B cell (primary cell): ENCODE results near the gene SS18L1. TPM values are rescaled to one million over a fixed set of nuclear protein-coding genes. Genes with fewer than 3 reads are reported as not detected.

Source experiments
- ATAC-seq: fragments of 200-7000 bp; cut with Tn5 transposase; one replicate; pipeline ENCODE4 v1.10.0; 2021; ENCODE audit warnings: low read depth, mild to moderate bottlenecking, moderate number of reproducible peaks, moderate library complexity
- CTCF ChIA-PET: fragments of 350-600 bp; sonication (Branson Sonifier 250); formaldehyde crosslinking; loops from one replicate; lab custom pipeline; 2021; ENCODE audit warnings: antibody characterized with exemption, inconsistent platforms; lab: Charles Lee
- POLR2A ChIA-PET: fragments of 350-600 bp; sonication (Branson Sonifier 250); formaldehyde crosslinking; loops from one replicate; lab custom pipeline; 2021; ENCODE audit warnings: antibody characterized with exemption; lab: Charles Lee
- DNase-seq: peaks from one replicate; pipeline ENCODE4 v3.0.0; 2013
- H2AFZ ChIP-seq: 2 replicates; pipeline ENCODE4 v1.6.1; 2012; ENCODE audit warnings: mild to moderate bottlenecking, low read depth, low read length; ENCODE audit not compliant: insufficient read depth, poor library complexity, severe bottlenecking
- H3K27ac ChIP-seq, 2 donors: 1 replicate in 1 of 2; 2 replicates in 1 of 2; pipeline ENCODE4 v1.5.1; 2012 to 2013; ENCODE audit warnings: low read length in 2 of 2, mild to moderate bottlenecking in 2 of 2, moderate library complexity in 1 of 2
- H3K27me3 ChIP-seq, 4 experiments: fragments of 200-600 bp in 1 of 4; sonication (generic) in 1 of 4; replicated peaks in 1 of 4; 1 replicate in 2 of 4; 2 replicates in 2 of 4; pipeline versions ENCODE4 v1.6.1 to v1.7.0; 2013 to 2016; ENCODE audit warnings: low read length in 3 of 4, mild to moderate bottlenecking in 2 of 4, mixed read lengths in 1 of 4, moderate library complexity in 1 of 4; ENCODE audit not compliant: insufficient read depth in 4 of 4, control insufficient read depth in 3 of 4; ENCODE audit errors: control extremely low read depth in 1 of 4
- H3K36me3 ChIP-seq, 2 experiments: replicated peaks in 1 of 2; 1 replicate in 1 of 2; 2 replicates in 1 of 2; pipeline versions ENCODE4 v1.6.1 to v1.7.1; 2013; ENCODE audit warnings: low read length in 1 of 2; ENCODE audit not compliant: insufficient read depth in 2 of 2, control insufficient read depth in 1 of 2; ENCODE audit errors: control extremely low read depth in 1 of 2, extremely low read depth in 1 of 2
- H3K4me1 ChIP-seq, 2 donors: fragments of 200-600 bp in 1 of 2; sonication (generic) in 1 of 2; 1 replicate in 1 of 2; 2 replicates in 1 of 2; pipeline versions ENCODE4 v1.5.1 to v1.6.1; 2013 to 2017; ENCODE audit warnings: low read length in 2 of 2; ENCODE audit not compliant: control insufficient read depth in 2 of 2, insufficient read depth in 2 of 2
- H3K4me2 ChIP-seq: replicated peaks from 2 replicates; pipeline ENCODE3; 2012; ENCODE audit warnings: mild to moderate bottlenecking, low read depth, low read length; ENCODE audit not compliant: poor library complexity, severe bottlenecking
- H3K4me3 ChIP-seq, 5 experiments: fragments of 200-600 bp in 1 of 5; sonication (generic) in 1 of 5; 1 replicate in 3 of 5; 2 replicates in 2 of 5; pipeline versions ENCODE4 v1.5.1 to v1.7.0; 2011 to 2016; ENCODE audit warnings: low read length in 4 of 5, mild to moderate bottlenecking in 4 of 5, low read depth in 2 of 5, control low read depth in 1 of 5, moderate library complexity in 1 of 5; ENCODE audit not compliant: insufficient read depth in 1 of 5; ENCODE audit errors: control extremely low read depth in 1 of 5, extremely low read depth in 1 of 5
- H3K79me2 ChIP-seq: fragments of 200-600 bp; sonication (generic); one replicate; pipeline ENCODE4 v1.6.0; 2016; ENCODE audit warnings: low read length; ENCODE audit not compliant: control insufficient read depth, insufficient read depth
- H3K9ac ChIP-seq: fragments of 200-600 bp; sonication (generic); 2 replicates; pipeline ENCODE4 v1.6.1; 2017; ENCODE audit warnings: mild to moderate bottlenecking, low read length, moderate library complexity
- H3K9me3 ChIP-seq, 3 donors: one replicate each; pipeline versions ENCODE4 v1.6.1 to v1.7.1; 2013; ENCODE audit warnings: low read length in 2 of 3; ENCODE audit not compliant: control insufficient read depth in 2 of 3, insufficient read depth in 1 of 3; ENCODE audit errors: control extremely low read depth in 1 of 3
- H4K20me1 ChIP-seq: 2 replicates; pipeline ENCODE4 v1.6.0; 2012; ENCODE audit warnings: mild to moderate bottlenecking, low read length; ENCODE audit not compliant: insufficient read depth, control insufficient read depth, poor library complexity, severe bottlenecking
- H3K27ac Mint-ChIP-seq: one replicate; pipeline ENCODE4 v1.8.0; 2021; ENCODE audit warnings: mixed read lengths
- H3K27me3 Mint-ChIP-seq: one replicate; pipeline ENCODE4 v1.8.0; 2021; ENCODE audit warnings: mixed read lengths
- H3K4me1 Mint-ChIP-seq: one replicate; pipeline ENCODE4 v1.8.0; 2021; ENCODE audit warnings: mixed read lengths
- H3K4me3 Mint-ChIP-seq: one replicate; pipeline ENCODE4 v1.8.0; 2021; ENCODE audit warnings: mixed read lengths
- H3K9me3 Mint-ChIP-seq: one replicate; pipeline ENCODE4 v1.8.0; 2022; ENCODE audit warnings: mixed read lengths; ENCODE audit not compliant: insufficient read depth
- EZH2 ChIP-seq: IDR thresholded peaks from 2 replicates; pipeline ENCODE4 v1.6.1; 2012; ENCODE audit warnings: borderline replicate concordance, low read depth, mild to moderate bottlenecking, moderate library complexity, low read length; ENCODE audit not compliant: insufficient read depth, poor library complexity, severe bottlenecking
- WGBS: methylation state at CpG from one replicate; pipeline ENCODE4 v1.1.5; 2013; ENCODE audit warnings: missing lambda C conversion rate; ENCODE audit not compliant: insufficient coverage; 5-methylcytosine and 5-hydroxymethylcytosine counted together
- intact Hi-C: fragments of 100-400 bp; cut with micrococcal nuclease; formaldehyde crosslinking; loops from one replicate; pipeline ENCODE4 v1.10.0; 2022
- polyA plus RNA-seq: library from polyadenylated mRNA; depleted of rRNA; stranded (reverse); fragments of >200 nt; gene quantifications from 2 replicates; pipeline ENCODE4 v1.2.3, GENCODE V29; 2012
- total RNA-seq, 2 donors: library from RNA; stranded (reverse); fragments of 120-200 nt in 1 of 2; gene quantifications; 1 replicate in 1 of 2; 2 replicates in 1 of 2; pipeline versions ENCODE4 v1.2.3 to v1.2.4, GENCODE V29; 2013 to 2022
- TF ChIP-seq, protein P1 (sequence below): fragments of 200-600 bp; IDR thresholded peaks from one replicate; pipeline ENCODE4 v1.8.0; 2022; ENCODE audit warnings: antibody characterized with exemption, mild to moderate bottlenecking

Gene SS18L1
- total and polyA plus RNA-seq, 2 donors (not counting 1 experiment from before 2014, with no cell fraction given): 15.4 to 20.7 TPM

GRCh38 chr20:62157387-62158087 is 14.0 kb downstream of the SS18L1 start:
- Histone ChIP-seq H3K79me2 (peaks cover 51% of the 10 kb centered on the region), H4K20me1 (peaks cover 31% of the 10 kb centered on the region), H3K27me3 (no peaks in the 10 kb centered on the region), H3K9ac (no peak overlapping the region), H3K9me3 (peaks cover 0 to 14% (median 0%) of the 10 kb centered on the region in 3 donors), H3K36me3 (peaks cover 0 to 12% of the 10 kb centered on the region in 2 experiments), H3K27ac (no peak overlapping the region), H2AFZ (no peak overlapping the region), H3K4me2 (no peak overlapping the region), H3K4me3 (no peak overlapping the region), H3K4me1 (peaks cover 0 to 4% of the 10 kb centered on the region in 2 donors)
- H3K4me3 Mint-ChIP-seq: no peak overlapping the region
- no peak overlapping the region for H3K27ac Mint-ChIP-seq
- POLR2A ChIA-PET: no interaction called here
- WGBS: 91% methylated on average over 22 of the region's 25 CpGs
- H3K4me1 Mint-ChIP-seq: peaks cover 11% of the 10 kb centered on the region
- intact Hi-C loops: no loop called here
- TF ChIP-seq, protein P1, sequence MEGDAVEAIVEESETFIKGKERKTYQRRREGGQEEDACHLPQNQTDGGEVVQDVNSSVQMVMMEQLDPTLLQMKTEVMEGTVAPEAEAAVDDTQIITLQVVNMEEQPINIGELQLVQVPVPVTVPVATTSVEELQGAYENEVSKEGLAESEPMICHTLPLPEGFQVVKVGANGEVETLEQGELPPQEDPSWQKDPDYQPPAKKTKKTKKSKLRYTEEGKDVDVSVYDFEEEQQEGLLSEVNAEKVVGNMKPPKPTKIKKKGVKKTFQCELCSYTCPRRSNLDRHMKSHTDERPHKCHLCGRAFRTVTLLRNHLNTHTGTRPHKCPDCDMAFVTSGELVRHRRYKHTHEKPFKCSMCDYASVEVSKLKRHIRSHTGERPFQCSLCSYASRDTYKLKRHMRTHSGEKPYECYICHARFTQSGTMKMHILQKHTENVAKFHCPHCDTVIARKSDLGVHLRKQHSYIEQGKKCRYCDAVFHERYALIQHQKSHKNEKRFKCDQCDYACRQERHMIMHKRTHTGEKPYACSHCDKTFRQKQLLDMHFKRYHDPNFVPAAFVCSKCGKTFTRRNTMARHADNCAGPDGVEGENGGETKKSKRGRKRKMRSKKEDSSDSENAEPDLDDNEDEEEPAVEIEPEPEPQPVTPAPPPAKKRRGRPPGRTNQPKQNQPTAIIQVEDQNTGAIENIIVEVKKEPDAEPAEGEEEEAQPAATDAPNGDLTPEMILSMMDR: no peak
- no peak for TF ChIP-seq EZH2
- DNase-seq: no peak
- H3K9me3 Mint-ChIP-seq: peaks cover 6% of the 10 kb centered on the region
- no peaks in the 10 kb centered on the region for H3K27me3 Mint-ChIP-seq
- CTCF ChIA-PET: interaction anchor here (1.2 to 1.5 kb wide), 2 partner anchors 147 kb away, joined by 4 to 13 read pairs; no protein-coding TSS in a partner anchor
- no peak for ATAC-seq

GRCh38 chr20:62158088-62158400 is 14.5 kb downstream of the SS18L1 start:
- H3K9me3 ChIP-seq: peaks cover 0 to 9% (median 0%) of the 10 kb centered on the region in 3 donors
- no peak overlapping the region for H3K27ac Mint-ChIP-seq
- H3K36me3 ChIP-seq: peaks cover 0 to 18% of the 10 kb centered on the region in 2 experiments
- H3K9ac ChIP-seq: no peak overlapping the region
- H3K9me3 Mint-ChIP-seq: peaks cover 6% of the 10 kb centered on the region
- CTCF ChIA-PET: interaction anchor here (1.2 kb wide), 1 partner anchor 147 kb away, joined by 4 read pairs; no protein-coding TSS in a partner anchor
- intact Hi-C loops: no loop called here
- H3K4me3 Mint-ChIP-seq: no peak overlapping the region
- POLR2A ChIA-PET: no interaction called here
- DNase-seq (no peak), ATAC-seq (no peak)
- peaks cover 31% of the 10 kb centered on the region for H4K20me1 ChIP-seq
- H3K27me3 ChIP-seq: no peaks in the 10 kb centered on the region
- no peaks in the 10 kb centered on the region for H3K27me3 Mint-ChIP-seq
- WGBS: 99% methylated on average over 12 of the region's 12 CpGs
- H3K79me2 ChIP-seq: peaks cover 47% of the 10 kb centered on the region
- no peak overlapping the region for H3K4me2 ChIP-seq
- no peak overlapping the region for H3K4me3 ChIP-seq
- peaks cover 0 to 4% of the 10 kb centered on the region in 2 donors for H3K4me1 ChIP-seq
- H3K27ac ChIP-seq: no peak overlapping the region
- no peak overlapping the region for H2AFZ ChIP-seq
- H3K4me1 Mint-ChIP-seq: peaks cover 11% of the 10 kb centered on the region
- TF ChIP-seq EZH2: no peak
- TF ChIP-seq, protein P1: no peak
